ENCODE data around the gene NEK3. TPM values are rescaled to one million over a fixed set of nuclear protein-coding genes. Genes with fewer than 3 reads are reported as not detected.
"Not testable (repeated sequence)": the region's sequence is repeated elsewhere in the genome, so short reads cannot be mapped to it uniquely, and the experiment has no call there.

Gene NEK3
- total RNA-seq, 1 donor from 2014 or later: 10.9 TPM

GRCh38 chr13:52097197-52097596, 62.2 kb downstream of the NEK3 start:
- Histone ChIP-seq H3K4me1 (no peaks in the 10 kb centered on the region), H3K27ac (no peak overlapping the region), H3K36me3 (no peaks in the 10 kb centered on the region), H3K27me3 (ENCODE audit: low read depth) (no peaks in the 10 kb centered on the region), H3K9me3 (no peaks in the 10 kb centered on the region), H3K4me3 (no peak overlapping the region)
- intact Hi-C loops (cut with DNase I): no loop called here
- ATAC-seq: no peak
- TF ChIP-seq CTCF (IDR thresholded peaks at IDR 0.05): no peak
- no peak for DNase-seq

- intact Hi-C loops (cut with DNase I): no loop called here
- Histone ChIP-seq H3K4me1 (no peaks in the 10 kb centered on the region), H3K27me3 (ENCODE audit: low read depth) (no peaks in the 10 kb centered on the region), H3K4me3 (no peak overlapping the region), H3K36me3 (no peaks in the 10 kb centered on the region), H3K9me3 (no peaks in the 10 kb centered on the region), H3K27ac (no peak overlapping the region)
- DNase-seq (no peak), ATAC-seq (no peak)
- no peak for TF ChIP-seq CTCF (IDR thresholded peaks at IDR 0.05)
Observed at GRCh38 chr13:52096748-52097147, 62.6 kb downstream of the NEK3 start.

- H3K4me1 ChIP-seq: no peaks in the 10 kb centered on the region
- no peaks in the 10 kb centered on the region for H3K27me3 ChIP-seq (ENCODE audit: low read depth)
- DNase-seq: no peak
- no peak for TF ChIP-seq CTCF (IDR thresholded peaks at IDR 0.05)
- ATAC-seq: no peak
- H3K27ac ChIP-seq: no peak overlapping the region
- H3K36me3 ChIP-seq: no peaks in the 10 kb centered on the region
- H3K9me3 ChIP-seq: no peaks in the 10 kb centered on the region
- intact Hi-C loops (cut with DNase I): no loop called here
- H3K4me3 ChIP-seq: no peak overlapping the region
Observed at GRCh38 chr13:52096062-52096461, 63.3 kb downstream of the NEK3 start.

GRCh38 chr13:52092087-52092486, 67.3 kb downstream of the NEK3 start:
- intact Hi-C loops (cut with DNase I): no loop called here
- no peak overlapping the region for H3K4me3 ChIP-seq
- ATAC-seq (no peak), DNase-seq (no peak)
- no peaks in the 10 kb centered on the region for H3K4me1 ChIP-seq
- no peak overlapping the region for H3K27ac ChIP-seq
- no peaks in the 10 kb centered on the region for H3K36me3 ChIP-seq
- H3K9me3 ChIP-seq: no peaks in the 10 kb centered on the region
- H3K27me3 ChIP-seq (ENCODE audit: low read depth): no peaks in the 10 kb centered on the region
- no peak for TF ChIP-seq CTCF (IDR thresholded peaks at IDR 0.05)

- no peak for DNase-seq
- intact Hi-C loops (cut with DNase I): no loop called here
- no peak overlapping the region for H3K4me3 ChIP-seq
- H3K9me3 ChIP-seq: no peaks in the 10 kb centered on the region
- no peaks in the 10 kb centered on the region for H3K4me1 ChIP-seq
- H3K36me3 ChIP-seq: no peaks in the 10 kb centered on the region
- no peak overlapping the region for H3K27ac ChIP-seq
- no peak for TF ChIP-seq CTCF (IDR thresholded peaks at IDR 0.05)
- no peaks in the 10 kb centered on the region for H3K27me3 ChIP-seq (ENCODE audit: low read depth)
- no peak for ATAC-seq
Observed at GRCh38 chr13:52091473-52091872, 67.9 kb downstream of the NEK3 start.

- ATAC-seq (no peak), DNase-seq (no peak)
- no peak for TF ChIP-seq CTCF (IDR thresholded peaks at IDR 0.05)
- Histone ChIP-seq H3K4me3 (no peak overlapping the region), H3K27me3 (ENCODE audit: low read depth) (no peaks in the 10 kb centered on the region), H3K9me3 (no peaks in the 10 kb centered on the region), H3K4me1 (no peaks in the 10 kb centered on the region), H3K27ac (no peak overlapping the region), H3K36me3 (no peaks in the 10 kb centered on the region)
- intact Hi-C loops (cut with DNase I): no loop called here
Observed at GRCh38 chr13:52085421-52085820, 74.0 kb downstream of the NEK3 start.

- H3K36me3 ChIP-seq; DNase-seq; H3K9me3 ChIP-seq; ATAC-seq; H3K4me1 ChIP-seq; H3K27me3 ChIP-seq (ENCODE audit: low read depth); H3K27ac ChIP-seq; intact Hi-C loops (cut with DNase I); H3K4me3 ChIP-seq: not testable (repeated sequence)
Observed at GRCh38 chr13:52084981-52085380, 74.4 kb downstream of the NEK3 start.

All from lower lobe of right lung (tissue), 2 donors.